Smooth muscle cell (in vitro differentiated cells): Measurements from ENCODE around the gene AGPS. TPM values are rescaled to one million over a fixed set of nuclear protein-coding genes. Genes with fewer than 3 reads are reported as not detected.

ENCODE experiments used
- DNase-seq: peaks from one replicate; lab custom pipeline; 2025; ENCODE audit not compliant: unreplicated experiment; lab: John Stamatoyannopoulos, UW
- H2AFZ ChIP-seq: fragments of 200-600 bp; sonication (generic); 2 replicates; pipeline ENCODE4 v1.6.0; 2016; ENCODE audit warnings: antibody characterized with exemption, low read depth, mild to moderate bottlenecking
- H3F3A ChIP-seq: fragments of 200-600 bp; sonication (generic); 2 replicates; pipeline ENCODE4 v1.6.0; 2017; ENCODE audit warnings: antibody characterized with exemption, low read depth
- H3K27ac ChIP-seq: fragments of 200-600 bp; sonication (generic); 2 replicates; pipeline ENCODE4 v1.5.1; 2016; ENCODE audit warnings: low read depth, mild to moderate bottlenecking
- H3K27me3 ChIP-seq: fragments of 200-600 bp; sonication (generic); 2 replicates; pipeline ENCODE4 v1.6.1; 2016; ENCODE audit warnings: low read depth, mild to moderate bottlenecking
- H3K36me3 ChIP-seq: fragments of 200-600 bp; sonication (generic); 2 replicates; pipeline ENCODE4 v1.5.1; 2016; ENCODE audit warnings: low read depth
- H3K4me1 ChIP-seq: fragments of 200-600 bp; sonication (generic); 2 replicates; pipeline ENCODE4 v1.5.1; 2016; ENCODE audit warnings: low read depth
- H3K4me2 ChIP-seq: fragments of 200-600 bp; sonication (generic); 2 replicates; pipeline ENCODE4 v1.6.0; 2016; ENCODE audit warnings: mild to moderate bottlenecking
- H3K4me3 ChIP-seq: fragments of 200-600 bp; sonication (generic); 2 replicates; pipeline ENCODE4 v1.5.1; 2016; ENCODE audit warnings: mild to moderate bottlenecking
- H3K79me2 ChIP-seq: fragments of 200-600 bp; sonication (generic); 2 replicates; pipeline ENCODE4 v1.6.0; 2016; ENCODE audit warnings: low read depth, mild to moderate bottlenecking
- H3K9ac ChIP-seq: fragments of 200-600 bp; sonication (generic); 2 replicates; pipeline ENCODE4 v1.6.0; 2016; ENCODE audit warnings: low read depth
- H3K9me3 ChIP-seq: fragments of 200-600 bp; sonication (generic); replicated peaks from 2 replicates; pipeline ENCODE4 v1.5.1; 2016; ENCODE audit warnings: low read depth
- H4K20me1 ChIP-seq: fragments of 200-600 bp; sonication (generic); 2 replicates; pipeline ENCODE4 v1.6.0; 2016; ENCODE audit warnings: low read depth
- CTCF ChIP-seq: fragments of 200-600 bp; sonication (generic); IDR thresholded peaks from 2 replicates; pipeline ENCODE4 v1.5.1; 2017; ENCODE audit warnings: borderline replicate concordance, mild to moderate bottlenecking, antibody characterized with exemption; ENCODE audit not compliant: insufficient read depth, poor library complexity, severe bottlenecking
- WGBS: methylation state at CpG from one replicate; pipeline ENCODE4 v1.1.7; 2016; ENCODE audit warnings: low lambda C conversion rate; 5-methylcytosine and 5-hydroxymethylcytosine counted together
- polyA plus RNA-seq: library from polyadenylated mRNA; unstranded; fragments of >200 nt; fragmentation: Nextera tagmentation; extraction: Ambion mirVana; gene quantifications from 2 replicates; pipeline ENCODE4 v1.2.1, GENCODE V29; 2016
- total RNA-seq: library from RNA; depleted of rRNA; stranded (reverse); fragments of >200 nt; gene quantifications from 2 replicates; pipeline ENCODE4 v1.2.3, GENCODE V29; 2014

The AGPS gene
- total and polyA plus RNA-seq, 2 experiments from 2014 or later, result 19.5 to 41.4 TPM

- DNase-seq, result no peak
- no peak for TF ChIP-seq CTCF
- Histone ChIP-seq H4K20me1 (peaks cover 7% of the 10 kb centered on the region), H3K9ac (peak overlapping the region; percentile 70), H3K9me3 (no peaks in the 10 kb centered on the region), H3F3A (peaks cover 15% of the 10 kb centered on the region), H2AFZ (peak overlapping the region; percentile 93), H3K4me2 (peak overlapping the region; percentile 91), H3K4me1 (peaks cover 27% of the 10 kb centered on the region), H3K79me2 (peaks cover 42% of the 10 kb centered on the region), H3K4me3 (peak overlapping the region; percentile 66), H3K27ac (peak overlapping the region; percentile 21), H3K27me3 (no peaks in the 10 kb centered on the region), H3K36me3 (no peaks in the 10 kb centered on the region)
- WGBS, result 29% methylated on average over 8 of the region's 8 CpGs
Observed at GRCh38 chr2:177393203-177393755, 706 bp downstream of the AGPS start.

- H2AFZ ChIP-seq, result no peak overlapping the region
- no peak for TF ChIP-seq CTCF
- peaks cover 20% of the 10 kb centered on the region for H3F3A ChIP-seq
- no peaks in the 10 kb centered on the region for H3K27me3 ChIP-seq
- peak overlapping the region; percentile 66 for H3K4me3 ChIP-seq
- no peaks in the 10 kb centered on the region for H3K36me3 ChIP-seq
- H3K4me1 ChIP-seq, result peaks cover 35% of the 10 kb centered on the region
- H3K4me2 ChIP-seq, result peak overlapping the region; percentile 91
- H4K20me1 ChIP-seq, result peaks cover 10% of the 10 kb centered on the region
- no peak overlapping the region for H3K27ac ChIP-seq
- H3K9ac ChIP-seq, result peak overlapping the region; percentile 70
- peaks cover 47% of the 10 kb centered on the region for H3K79me2 ChIP-seq
- no peak for DNase-seq
- 85% methylated on average over 8 of the region's 8 CpGs for WGBS
- H3K9me3 ChIP-seq, result no peaks in the 10 kb centered on the region
Observed at GRCh38 chr2:177393824-177394593, 1.4 kb downstream of the AGPS start.

GRCh38 chr2:177394594-177394973 lies 2.0 kb downstream of the AGPS start:
- Histone ChIP-seq H3K79me2 (peaks cover 53% of the 10 kb centered on the region), H3K4me2 (peak overlapping the region; percentile 91), H2AFZ (no peak overlapping the region), H3K4me1 (peaks cover 35% of the 10 kb centered on the region), H4K20me1 (peaks cover 13% of the 10 kb centered on the region), H3F3A (peaks cover 20% of the 10 kb centered on the region), H3K4me3 (no peak overlapping the region), H3K36me3 (no peaks in the 10 kb centered on the region), H3K27ac (no peak overlapping the region), H3K27me3 (no peaks in the 10 kb centered on the region), H3K9ac (no peak overlapping the region), H3K9me3 (no peaks in the 10 kb centered on the region)
- no peak for DNase-seq
- no peak for TF ChIP-seq CTCF
- WGBS, result 94% methylated on average over 3 of the region's 3 CpGs
